Hindlimb muscle (tissue), 1 donor: ENCODE measurements around the gene IFI27L2. TPM values are rescaled to one million over a fixed set of nuclear protein-coding genes. Genes with fewer than 3 reads are reported as not detected.
A peak's percentile ranks its signal among the peaks of the same experiment; 100 is the strongest.

Experiments
- DNase-seq: peaks from one replicate; pipeline ENCODE4 v3.0.0-alpha.2; 2013
- polyA plus RNA-seq: library from polyadenylated mRNA; unstranded; fragments of 120-200 nt; gene quantifications from one replicate; pipeline ENCODE4 v1.2.1, GENCODE V29; 2013; ENCODE audit not compliant: insufficient read length

Gene IFI27L2
- polyA plus RNA-seq, 1 donor: 12.7 TPM

- no peak for DNase-seq
Observed at GRCh38 chr14:94145902-94146527, 16.6 kb upstream of the IFI27L2 start.

- no peak for DNase-seq
Observed at GRCh38 chr14:94144765-94145164, 15.4 kb upstream of the IFI27L2 start.

GRCh38 chr14:94143711-94144110, 14.3 kb upstream of the IFI27L2 start:
- DNase-seq: no peak

- DNase-seq: no peak
Observed at GRCh38 chr14:94143239-94143638, 13.8 kb upstream of the IFI27L2 start.

GRCh38 chr14:94142836-94143235, 13.4 kb upstream of the IFI27L2 start:
- DNase-seq: no peak

GRCh38 chr14:94142247-94142646, 12.8 kb upstream of the IFI27L2 start:
- no peak for DNase-seq

GRCh38 chr14:94139421-94139820, 10.0 kb upstream of the IFI27L2 start:
- no peak for DNase-seq

GRCh38 chr14:94139006-94139405, 9.6 kb upstream of the IFI27L2 start:
- DNase-seq: no peak

GRCh38 chr14:94138251-94138650, 8.8 kb upstream of the IFI27L2 start:
- DNase-seq: no peak

- DNase-seq: peak; percentile 77
Observed at GRCh38 chr14:94136575-94137331, 7.3 kb upstream of the IFI27L2 start.

GRCh38 chr14:94135476-94135875, 6.1 kb upstream of the IFI27L2 start:
- DNase-seq: no peak

- DNase-seq: peak; percentile 50
Observed at GRCh38 chr14:94132285-94132887, 3.0 kb upstream of the IFI27L2 start.

GRCh38 chr14:94129758-94130414, 482 bp upstream of the IFI27L2 start:
- peak; percentile 26 for DNase-seq

- DNase-seq: no peak
Observed at GRCh38 chr14:94128216-94128839, 1.1 kb downstream of the IFI27L2 start.

- no peak for DNase-seq
Observed at GRCh38 chr14:94127330-94127729, 2.1 kb downstream of the IFI27L2 start.

GRCh38 chr14:94126800-94127199, 2.6 kb downstream of the IFI27L2 start:
- DNase-seq: no peak

- DNase-seq: no peak
Observed at GRCh38 chr14:94126419-94126677, 3.1 kb downstream of the IFI27L2 start.

- no peak for DNase-seq
Observed at GRCh38 chr14:94125659-94126418, 3.6 kb downstream of the IFI27L2 start.

- DNase-seq: no peak
Observed at GRCh38 chr14:94124582-94125377, 4.6 kb downstream of the IFI27L2 start.

- DNase-seq: no peak
Observed at GRCh38 chr14:94123868-94124267, 5.5 kb downstream of the IFI27L2 start.

- DNase-seq: no peak
Observed at GRCh38 chr14:94123296-94123695, 6.1 kb downstream of the IFI27L2 start.

GRCh38 chr14:94122438-94122837, 7.0 kb downstream of the IFI27L2 start:
- DNase-seq: no peak
